Measurements from ENCODE around the gene JARID2.
A peak's percentile ranks its signal among the peaks of the same experiment; 100 is the strongest.

GRCh38 chr6:15268137-15268908 is 22.5 kb downstream of the JARID2 start:
- TF ChIP-seq CTCF (tag by site-specific recombination; IDR thresholded peaks at IDR 0.05), result no peak
- peak; percentile 36 for TF ChIP-seq ZNF341 (tag by site-specific recombination; IDR thresholded peaks at IDR 0.05; ENCODE audit: low read depth)
- no peak for TF ChIP-seq ZSCAN18 (tag by site-specific recombination; IDR thresholded peaks at IDR 0.05)
- no peak for TF ChIP-seq ZNF266 (tag by site-specific recombination; IDR thresholded peaks at IDR 0.05; ENCODE audit: low read depth)
- TF ChIP-seq KLF10 (tag by site-specific recombination; IDR thresholded peaks at IDR 0.05), result no peak
- no peak for TF ChIP-seq ATF2 (tag by site-specific recombination; IDR thresholded peaks at IDR 0.05; ENCODE audit: low read depth)
- no peak for TF ChIP-seq ZNF148 (tag by site-specific recombination; IDR thresholded peaks at IDR 0.05; ENCODE audit: borderline replicate concordance)
- TF ChIP-seq KLF9 (tag by site-specific recombination; IDR thresholded peaks at IDR 0.05; ENCODE audit: low read depth), result no peak
- TF ChIP-seq HIC1 (tag by site-specific recombination; IDR thresholded peaks at IDR 0.05), result no peak
- no peak for TF ChIP-seq ZNF24 (tag by site-specific recombination; IDR thresholded peaks at IDR 0.05)
